NCI-H446 treated with DMSO at 0.1 percent for 48 hours (cell line): ENCODE data around the gene ZNF124.

Source experiments
- DNase-seq: peaks from one replicate; lab custom pipeline; 2025; lab: John Stamatoyannopoulos, UW

The ZNF124 gene

DNA sequence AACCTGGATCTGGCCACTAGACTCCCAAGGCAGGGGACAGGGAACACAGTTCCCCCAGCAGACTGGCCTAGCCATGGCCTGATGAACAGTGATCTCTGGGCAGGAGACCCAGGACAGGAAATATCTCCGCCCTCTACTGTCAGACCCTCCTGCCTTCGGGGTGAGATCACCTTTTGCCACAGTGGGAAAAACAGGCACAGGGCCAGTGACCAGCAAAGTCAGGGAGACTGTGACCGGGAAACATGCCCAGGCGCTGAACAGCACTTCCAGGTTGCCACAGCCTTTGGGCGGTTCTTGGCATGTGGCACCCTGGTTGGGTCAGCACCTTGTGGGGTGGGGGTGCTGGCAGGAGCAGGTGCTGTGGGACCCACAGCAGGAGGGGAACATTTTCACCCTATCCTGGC is 58.7 kb downstream of the ZNF124 start:
- no peak for DNase-seq

DNA sequence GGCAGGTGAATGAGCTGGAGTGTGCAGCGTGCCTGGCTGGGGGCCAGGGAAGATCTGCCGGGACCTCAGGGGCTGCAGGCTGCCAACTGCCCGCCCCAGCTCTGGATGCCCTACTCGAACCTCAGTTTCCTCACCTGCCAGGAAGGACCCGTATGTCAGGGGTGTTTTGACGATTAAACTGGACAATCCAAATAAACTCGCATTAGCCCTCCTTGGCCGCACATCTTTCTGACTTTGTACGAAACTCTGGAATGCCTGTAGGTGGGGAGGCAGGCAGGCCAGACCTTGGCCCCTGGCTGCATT is 59.4 kb downstream of the ZNF124 start:
- DNase-seq, result no peak

DNA sequence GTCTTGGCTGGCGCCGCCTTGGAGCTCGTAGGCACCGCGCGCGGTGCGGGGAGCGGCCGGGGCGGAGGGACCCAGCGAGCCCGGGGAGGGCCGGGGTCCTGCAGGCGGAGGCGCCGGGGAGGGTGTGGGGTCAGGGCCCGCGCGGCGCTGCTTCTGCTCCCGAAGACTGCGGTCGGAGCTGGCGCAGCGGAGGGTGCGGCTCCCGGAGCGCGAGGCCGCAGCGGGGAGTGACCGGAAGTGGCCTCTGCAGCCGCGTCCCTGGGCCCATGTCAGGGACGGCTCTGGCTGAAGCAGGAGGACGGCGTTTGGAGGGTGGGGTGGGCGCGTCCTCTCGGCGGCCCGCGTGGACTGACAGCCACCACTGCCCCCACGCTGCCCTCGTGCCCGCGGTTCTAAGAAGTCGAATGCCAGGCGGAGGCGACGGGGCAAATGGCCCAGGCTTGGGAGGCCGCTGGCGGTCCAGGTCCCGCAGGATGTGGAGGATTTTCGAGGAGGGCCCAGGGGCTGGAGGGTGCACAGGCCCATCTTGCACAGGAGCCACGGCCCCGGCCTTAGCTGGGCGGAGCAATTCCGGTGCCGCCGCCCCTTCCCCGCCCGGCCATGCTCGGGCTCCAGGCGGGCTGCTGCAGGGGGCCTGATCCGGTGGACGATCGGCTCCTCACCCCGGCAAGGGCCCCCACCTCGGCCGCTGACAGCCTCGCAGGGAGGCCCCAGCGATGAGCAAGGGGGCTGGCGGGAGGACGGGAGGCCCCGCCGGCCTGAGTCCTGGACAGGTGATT is 59.9 kb downstream of the ZNF124 start:
- no peak for DNase-seq

DNA sequence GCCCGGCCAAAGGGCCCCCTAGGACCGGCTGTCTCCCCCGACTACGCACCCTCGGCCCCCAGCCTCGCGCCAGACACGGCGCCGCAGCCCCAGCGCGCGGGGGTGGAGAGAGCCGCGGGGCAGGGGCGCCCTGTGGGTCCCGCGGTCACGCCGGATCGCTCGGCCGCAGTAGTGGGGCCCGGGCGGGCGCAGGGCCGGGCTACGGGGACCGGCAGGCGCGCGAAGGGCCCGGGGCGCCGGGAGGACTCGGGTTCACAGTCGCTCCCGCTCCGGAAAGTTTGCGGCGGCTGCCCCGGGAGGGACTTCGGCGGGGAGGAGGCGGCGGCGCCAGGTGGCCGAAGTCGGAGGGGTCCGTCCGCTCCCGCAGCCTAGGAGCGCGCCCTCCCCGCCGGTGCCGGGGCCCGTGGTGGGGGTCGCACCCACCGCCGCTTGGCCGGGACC is 60.5 kb downstream of the ZNF124 start:
- no peak for DNase-seq

DNA sequence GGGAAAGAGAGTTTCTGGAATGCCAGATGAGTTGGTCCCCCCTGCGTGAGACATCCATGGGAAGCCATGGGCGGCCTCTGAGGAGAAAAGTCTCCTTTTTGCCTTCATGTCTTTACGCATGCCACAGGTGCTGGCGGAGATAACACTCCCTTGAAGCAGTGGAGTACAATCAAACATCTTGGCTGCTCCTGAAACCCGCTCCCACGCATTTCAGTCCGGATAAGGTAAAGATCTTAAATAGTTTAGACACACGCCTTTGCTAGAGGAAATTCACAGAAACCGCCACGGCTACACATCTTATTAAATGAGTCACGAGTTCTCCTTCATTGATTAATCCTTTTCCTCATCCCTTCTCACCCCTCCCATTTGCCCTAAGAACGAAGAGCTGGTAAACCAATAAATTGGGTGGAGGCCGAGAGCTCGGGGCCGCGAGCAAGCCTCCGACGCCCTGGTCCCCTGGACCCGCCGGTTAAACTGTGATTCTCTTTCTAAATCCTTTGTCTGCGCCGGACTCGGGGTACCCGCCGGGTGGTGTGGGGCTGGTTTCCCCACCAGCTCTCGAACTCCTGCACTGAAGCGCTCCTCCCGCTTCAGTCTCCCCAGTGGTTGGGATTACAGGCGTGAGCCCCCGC is 61.1 kb downstream of the ZNF124 start:
- DNase-seq, result no peak

DNA sequence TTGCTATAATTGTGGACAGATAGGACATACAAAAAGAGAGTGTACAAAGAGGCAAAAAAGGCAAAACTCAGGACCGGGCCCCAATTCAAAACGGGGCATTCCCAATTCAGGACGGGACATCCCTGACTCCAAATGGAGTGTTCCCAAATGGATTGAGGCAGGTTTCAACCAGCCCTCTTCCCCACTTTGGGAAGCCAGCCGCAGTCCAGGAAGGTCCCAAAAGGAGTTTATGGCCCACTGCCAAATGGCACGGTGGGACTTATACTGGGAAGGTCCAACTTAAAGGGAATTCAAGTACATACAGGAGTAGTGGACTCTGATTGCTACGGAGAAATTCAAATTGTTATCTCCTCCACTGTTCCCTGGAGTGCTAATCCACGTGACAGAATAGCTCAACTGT is 64.1 kb downstream of the ZNF124 start:
- no peak for DNase-seq

DNA sequence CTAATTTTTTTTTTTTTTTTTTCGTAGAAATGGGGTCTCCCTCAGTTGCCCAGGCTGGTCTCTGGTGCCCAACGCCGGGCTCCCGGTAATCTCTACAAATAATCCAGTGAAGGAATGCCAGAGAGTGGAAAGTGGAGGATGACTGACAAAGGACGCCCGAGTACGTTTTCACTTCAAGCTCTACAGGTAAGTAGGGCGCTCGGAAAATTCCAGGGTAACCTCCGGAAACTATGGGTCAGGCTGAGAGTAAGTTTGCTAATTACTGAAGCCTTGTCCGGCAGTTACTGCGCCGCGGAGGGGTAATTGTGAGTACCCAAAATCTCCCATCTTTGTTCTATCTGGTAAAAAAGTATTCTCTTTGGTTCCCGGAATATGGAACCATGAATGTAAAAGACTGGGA is 65.9 kb downstream of the ZNF124 start:
- no peak for DNase-seq
